ENCODE measurements around the gene CADM4.

CADM4 gene

DNA sequence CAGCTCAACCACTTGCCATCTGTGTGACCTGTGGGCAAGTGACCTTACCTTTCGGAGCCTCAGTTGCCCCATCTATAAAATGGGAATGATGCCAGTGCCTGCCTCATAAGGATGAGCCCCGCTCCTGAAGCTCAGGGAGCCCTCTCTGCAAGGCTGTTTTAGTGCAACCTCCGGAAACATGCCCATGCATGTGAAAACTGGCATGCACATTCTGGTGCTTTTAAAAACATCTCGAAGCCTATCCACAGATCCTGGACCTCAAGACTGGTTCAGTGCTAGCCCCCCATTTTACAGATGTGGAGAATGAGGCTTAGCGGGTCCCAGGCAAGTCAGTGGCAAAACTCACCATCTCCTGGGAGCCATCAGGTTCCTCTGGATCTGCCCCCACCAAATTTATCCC is 5.6 kb downstream of the CADM4 start:
- no peak for DNase-seq (ENCODE audit: low spot score)

GRCh38 chr19:43633520-43633919 is 6.1 kb downstream of the CADM4 start:
- DNase-seq (ENCODE audit: low spot score), result no peak

GRCh38 chr19:43631491-43631890 is 8.2 kb downstream of the CADM4 start:
- DNase-seq (ENCODE audit: low spot score), result no peak

- DNase-seq (ENCODE audit: low spot score), result no peak
These were observed 10.9 kb downstream of the CADM4 start for GRCh38 chr19:43628646-43629326.

DNA sequence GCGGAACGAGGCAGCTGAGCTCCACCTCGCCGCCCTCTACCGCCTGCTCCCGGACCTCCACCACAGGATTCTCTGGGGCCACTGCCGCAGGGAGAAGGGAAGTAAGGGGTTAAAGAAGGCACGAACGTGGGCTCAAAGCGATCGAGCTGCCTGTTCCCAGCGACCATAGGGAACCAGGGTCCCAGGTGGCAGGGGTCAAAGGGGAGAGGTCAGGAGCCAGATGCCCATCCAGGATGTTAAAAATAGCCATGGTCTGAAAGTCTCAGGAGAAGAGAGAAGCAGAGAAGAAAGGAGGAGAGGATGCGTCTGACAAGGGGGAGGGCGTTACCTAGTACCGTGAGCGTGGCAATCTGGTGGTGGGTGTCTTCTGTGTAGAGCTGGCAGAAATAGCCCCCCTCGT is 12.8 kb downstream of the CADM4 start:
- DNase-seq (ENCODE audit: low spot score), result no peak

DNA sequence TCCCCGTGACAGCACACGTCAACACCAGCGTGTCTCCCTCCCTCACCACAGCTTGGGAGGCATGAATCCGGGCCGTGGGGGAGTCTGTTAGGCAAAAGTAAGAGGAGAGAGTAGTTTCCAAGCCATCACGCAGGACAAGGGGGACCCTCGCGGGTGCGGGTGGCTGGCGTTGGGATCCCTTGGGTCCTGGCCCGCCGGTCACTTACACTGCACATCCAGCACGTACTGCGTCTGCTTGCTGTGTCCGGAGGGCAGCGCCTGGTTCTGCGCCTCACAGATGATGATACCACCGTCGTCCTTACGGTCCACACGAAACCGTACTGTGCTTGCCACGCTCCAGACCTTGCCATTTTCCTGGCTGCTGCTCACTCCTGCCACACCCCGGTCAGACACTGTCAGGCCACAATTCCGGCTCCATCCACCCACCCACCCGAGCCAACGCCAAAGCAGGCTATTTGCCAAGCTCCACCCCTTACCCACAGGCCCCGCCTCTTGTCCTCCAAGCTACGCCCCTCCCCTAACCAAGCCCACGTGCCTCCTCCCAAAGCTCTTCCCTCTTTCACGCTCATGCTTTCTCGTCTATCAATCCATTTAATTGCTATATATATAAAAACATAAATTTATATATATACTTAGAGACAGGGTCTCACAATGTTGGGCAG is 13.6 kb downstream of the CADM4 start:
- DNase-seq (ENCODE audit: low spot score), result no peak

DNA sequence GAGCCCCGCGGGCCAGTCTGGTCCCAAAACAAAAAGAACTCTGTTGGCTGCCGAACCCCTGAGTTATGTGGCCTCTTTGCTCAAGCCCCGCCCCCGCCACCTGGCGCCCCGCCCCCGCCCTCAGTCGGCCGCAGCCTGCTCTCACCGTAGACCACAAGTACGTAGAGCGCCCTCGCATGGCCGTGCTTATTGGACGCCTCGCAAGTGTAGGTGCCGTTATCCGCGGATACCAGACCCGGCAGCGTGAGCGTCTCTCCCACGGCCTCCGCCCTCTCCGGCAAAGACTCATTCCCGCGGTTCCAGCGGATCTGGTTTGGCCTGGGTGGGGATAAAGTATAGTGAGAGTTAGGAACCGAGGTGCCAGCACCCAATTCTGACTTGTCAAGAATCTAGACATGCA is 14.7 kb downstream of the CADM4 start:
- DNase-seq (ENCODE audit: low spot score), result no peak

GRCh38 chr19:43623889-43624670 is 15.6 kb downstream of the CADM4 start:
- no peak for DNase-seq (ENCODE audit: low spot score)

DNA sequence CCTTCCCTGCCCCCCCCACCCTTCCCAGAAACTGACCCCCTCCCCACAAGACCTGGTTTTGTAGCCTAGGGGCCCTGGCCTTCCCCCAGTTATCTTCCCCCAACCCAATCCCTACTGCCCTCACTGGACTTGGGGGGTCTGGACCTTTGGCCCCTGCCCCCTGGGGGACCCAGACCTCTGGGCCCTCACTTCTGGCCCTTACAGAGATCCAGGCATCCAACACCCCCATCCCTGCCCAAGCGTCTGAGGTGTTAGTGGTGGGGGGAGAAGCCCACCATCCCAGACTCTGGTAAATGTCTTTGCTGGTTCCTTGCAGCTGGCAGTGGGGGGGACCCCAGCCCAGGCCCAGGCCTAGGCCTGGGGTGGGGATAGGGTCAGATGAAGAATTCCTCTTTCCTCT is 16.7 kb downstream of the CADM4 start:
- no peak for DNase-seq (ENCODE audit: low spot score)

DNA sequence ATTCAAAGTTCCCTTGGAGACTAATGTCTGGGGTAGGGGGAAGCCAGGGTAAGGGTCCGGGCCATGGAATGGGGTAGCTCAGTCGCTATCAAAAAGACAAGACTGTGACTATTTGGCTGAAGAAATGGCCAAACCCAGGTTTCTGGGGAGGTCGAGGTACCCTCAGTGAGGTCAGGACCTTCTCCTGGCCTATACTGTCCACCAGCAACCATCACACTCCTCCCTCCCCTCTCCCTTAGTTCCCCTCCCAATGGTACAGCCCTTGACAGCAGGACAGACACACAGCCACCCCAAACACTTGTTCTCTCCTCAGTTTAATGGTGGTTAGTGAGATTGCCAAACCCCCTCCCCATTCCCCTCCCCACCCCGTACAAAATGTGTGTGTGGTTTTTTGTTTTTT is 17.6 kb downstream of the CADM4 start:
- DNase-seq (ENCODE audit: low spot score), result no peak

DNA sequence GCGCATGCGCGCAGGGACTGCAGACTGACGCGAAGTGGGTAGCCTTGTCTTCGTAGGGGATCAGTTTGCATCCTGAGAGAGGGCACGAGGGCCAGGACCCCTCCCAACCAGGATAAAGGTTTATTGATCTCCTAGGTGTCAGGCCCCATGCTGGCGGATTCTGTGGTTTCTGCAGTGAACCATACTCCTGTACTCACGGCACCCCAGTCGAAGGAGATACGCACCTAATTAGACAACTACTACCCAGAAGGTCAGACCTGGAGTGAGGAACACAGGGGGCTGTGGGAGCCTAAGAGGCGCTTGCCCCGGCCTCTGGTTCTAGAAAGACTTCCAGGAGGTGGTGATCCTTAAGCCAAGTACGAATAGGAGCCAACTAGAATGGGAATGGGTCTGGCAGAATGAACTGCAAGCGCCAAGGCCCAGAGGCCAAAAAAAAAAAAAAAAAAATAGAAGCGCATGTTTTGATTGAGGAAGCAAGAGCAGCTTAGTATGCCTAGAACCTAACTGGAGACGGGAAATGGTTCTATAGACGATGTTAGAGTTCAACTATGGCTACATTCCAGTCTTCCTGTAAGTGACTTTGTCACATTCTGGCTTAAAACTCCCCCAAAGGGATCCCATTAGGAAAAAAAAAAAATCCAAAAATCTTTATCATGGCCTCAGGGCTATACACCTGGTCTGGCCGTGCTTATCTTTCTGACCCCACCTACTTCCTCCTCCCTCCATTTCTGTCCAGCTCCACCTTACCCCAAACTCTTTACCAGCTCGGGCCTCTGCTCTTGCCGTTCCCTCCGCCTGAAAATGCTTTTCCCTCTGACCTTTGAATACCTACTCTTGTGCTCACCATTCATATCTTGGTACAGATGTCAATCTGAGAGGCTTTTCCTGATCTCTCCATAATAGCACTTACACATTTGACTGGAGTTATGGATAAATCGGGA is 19.3 kb downstream of the CADM4 start:
- no peak for DNase-seq (ENCODE audit: low spot score)

DNA sequence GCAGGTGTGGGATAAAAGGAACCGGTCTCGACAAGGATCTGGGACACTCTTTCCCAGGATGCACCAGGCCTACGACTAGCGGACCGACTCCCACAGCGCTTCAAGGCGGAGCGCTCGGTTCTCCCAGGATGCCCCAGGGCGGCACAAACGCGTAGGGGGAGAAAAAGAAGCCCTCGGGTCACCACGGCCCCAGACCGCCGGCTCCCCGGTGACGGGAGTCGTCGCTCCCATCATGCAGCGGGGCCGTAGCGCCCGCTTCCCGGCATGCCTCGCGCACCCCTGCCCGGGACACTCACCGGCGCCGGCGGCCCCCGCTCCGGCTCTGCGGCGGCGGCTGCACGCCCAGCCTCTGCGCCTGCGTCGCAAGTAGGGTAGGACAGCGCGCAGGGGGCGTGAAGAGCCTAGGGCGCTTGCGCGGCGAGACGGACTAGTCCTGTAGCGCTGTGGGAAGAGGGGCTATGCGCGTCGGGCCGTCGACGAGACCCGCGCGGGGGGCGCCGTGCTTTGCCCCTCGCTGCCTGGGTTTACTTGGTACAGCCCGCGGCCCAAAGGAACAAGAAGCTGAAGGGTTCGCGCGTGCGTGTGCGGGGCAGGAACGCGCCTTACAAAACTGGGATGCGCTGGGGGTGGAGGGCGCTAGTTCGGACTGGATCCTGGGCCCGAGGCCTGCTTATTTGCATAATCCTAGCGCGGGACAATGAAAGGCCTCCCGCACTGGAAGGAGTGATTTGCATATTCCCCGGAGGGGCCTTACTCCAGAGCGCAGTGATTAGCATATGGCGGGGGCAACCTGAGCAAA is 20.2 kb downstream of the CADM4 start, which contains the start of gene ZNF428:
Gene ZNF428 (minus strand): TSS at position 368 of the 799 bp plus-strand sequence. CDS start 5,325 bp downstream, outside the sequence.
- peak; percentile 89 for DNase-seq (ENCODE audit: low spot score)

- DNase-seq (ENCODE audit: low spot score), result no peak
These were observed 20.8 kb downstream of the CADM4 start for GRCh38 chr19:43618921-43619261.

- DNase-seq (ENCODE audit: low spot score), result no peak
These were observed 22.7 kb downstream of the CADM4 start for GRCh38 chr19:43616954-43617353.

DNA sequence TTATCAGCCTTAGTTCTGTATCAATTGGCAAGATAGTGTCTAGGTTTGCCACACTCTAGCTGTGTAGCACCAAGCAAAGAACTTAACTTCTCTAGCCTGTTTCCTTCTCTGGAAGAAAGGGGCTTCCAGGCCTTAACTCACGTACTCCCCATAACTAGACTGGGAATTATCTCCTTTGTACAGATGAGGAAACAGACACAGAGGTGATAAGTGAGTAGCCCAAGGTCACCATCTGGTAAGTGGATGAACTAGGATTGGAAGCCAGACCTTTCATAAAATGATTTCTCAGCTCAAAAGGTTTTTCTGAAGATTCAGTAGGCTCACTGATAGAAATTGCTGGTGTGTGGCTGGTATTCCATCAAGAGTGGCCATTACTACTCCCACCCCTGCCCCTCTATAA is 23.3 kb downstream of the CADM4 start:
- no peak for DNase-seq (ENCODE audit: low spot score)

- no peak for DNase-seq (ENCODE audit: low spot score)
These were observed 27.3 kb downstream of the CADM4 start for GRCh38 chr19:43612374-43612773.

DNA sequence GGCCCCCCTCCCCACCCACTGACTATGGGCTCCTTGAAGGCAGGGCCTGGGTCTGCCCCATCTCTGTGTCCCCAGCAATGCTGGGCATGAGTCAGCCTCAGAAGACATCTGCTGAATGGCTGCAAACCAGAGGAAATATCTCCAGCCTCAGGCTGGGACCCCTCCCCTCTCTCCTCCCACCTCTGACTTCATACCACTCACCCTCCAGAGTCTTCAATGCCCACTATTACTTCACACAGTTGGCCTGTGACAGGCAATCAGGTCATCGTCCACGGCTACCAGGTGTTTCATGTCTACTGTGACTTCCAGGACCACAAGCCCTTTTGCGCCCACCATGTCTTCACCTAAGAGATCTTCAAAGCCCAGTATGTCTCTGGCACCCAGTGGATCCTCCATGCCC is 27.9 kb downstream of the CADM4 start, which contains the start of gene SRRM5:
Gene SRRM5 (plus strand): TSS at position 301 of the 400 bp plus-strand sequence. CDS start 34 bp downstream, at position 335.
- no peak for DNase-seq (ENCODE audit: low spot score)

DNA sequence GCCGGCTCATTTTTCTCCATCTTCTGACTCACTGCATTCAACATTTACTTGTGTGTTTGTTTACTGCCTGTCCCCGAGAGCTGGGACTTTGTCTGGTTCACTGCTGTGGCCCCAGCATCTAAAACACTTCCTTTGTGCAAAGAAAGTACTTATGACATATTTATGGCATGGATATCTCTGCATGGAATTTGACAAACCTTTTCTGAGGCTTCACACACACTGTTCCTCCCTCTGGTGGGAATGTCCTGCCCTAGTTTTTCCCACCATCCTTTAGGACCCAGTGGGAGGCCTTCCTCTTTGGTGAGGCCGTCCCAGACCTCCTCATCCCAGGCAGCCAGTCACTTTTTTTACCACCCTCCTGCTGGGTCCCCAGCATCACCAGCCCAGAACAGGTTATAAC is 29.2 kb downstream of the CADM4 start:
- DNase-seq (ENCODE audit: low spot score), result no peak

DNA sequence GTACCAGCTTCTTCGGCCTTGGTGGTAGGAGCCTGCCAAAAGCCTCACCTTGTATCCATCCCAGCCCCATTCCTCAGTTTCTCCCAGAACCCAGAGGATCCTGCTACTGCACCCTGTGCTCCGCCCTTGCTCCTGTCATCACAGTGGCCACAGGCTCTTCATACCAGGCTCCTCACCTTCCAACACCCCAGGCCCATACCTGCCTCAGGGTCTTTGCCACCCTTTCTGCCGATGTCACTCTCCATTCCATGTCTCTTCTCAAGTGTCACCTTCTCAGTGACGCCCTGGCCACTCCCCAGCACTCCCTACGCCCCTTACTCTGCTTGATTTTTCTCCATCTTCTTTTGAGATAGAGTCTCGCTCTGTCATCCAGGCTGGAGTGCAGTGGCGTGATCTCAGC is 29.8 kb downstream of the CADM4 start:
- DNase-seq (ENCODE audit: low spot score), result no peak

GRCh38 chr19:43607238-43608205 is 32.1 kb downstream of the CADM4 start:
- no peak for DNase-seq (ENCODE audit: low spot score)
